A673 (cell line): ENCODE results near the gene INPP4A. TPM values are rescaled to one million over a fixed set of nuclear protein-coding genes. Genes with fewer than 3 reads are reported as not detected.

Experiments
- BruUV-seq: library from RNA; stranded (reverse); fragments of 400-500 nt; replicated peaks from 2 replicates; lab custom pipeline; 2021; lab: Mats Ljungman, UMichigan
- CTCF ChIA-PET: fragments of 300-600 bp; sonication (Branson Sonifier 250); formaldehyde crosslinking; loops from one replicate; lab custom pipeline; 2022; ENCODE audit warnings: antibody characterized with exemption; lab: Charles Lee
- POLR2A ChIA-PET: fragments of 300-600 bp; sonication (Branson Sonifier 250); formaldehyde crosslinking; loops from one replicate; lab custom pipeline; 2022; ENCODE audit warnings: antibody characterized with exemption; ENCODE audit not compliant: low non-redundant PET; lab: Charles Lee
- DNase-seq: peaks from one replicate; pipeline ENCODE4 v3.0.0-alpha.2; 2015; ENCODE audit warnings: low spot score
- H3K27ac ChIP-seq: fragments of 200-600 bp; sonication (generic); 2 replicates; pipeline ENCODE4 v1.5.1; 2016; ENCODE audit warnings: mixed run types, low read depth, mild to moderate bottlenecking, mixed read lengths, antibody characterized with exemption, low read length; ENCODE audit not compliant: poor library complexity, severe bottlenecking
- H3K27me3 ChIP-seq: fragments of 200-600 bp; sonication (generic); replicated peaks from 2 replicates; pipeline ENCODE4 v1.6.1; 2017; ENCODE audit warnings: mixed run types, low read depth, mild to moderate bottlenecking, mixed read lengths, antibody characterized with exemption, low read length; ENCODE audit not compliant: insufficient read depth, poor library complexity
- H3K36me3 ChIP-seq: fragments of 200-600 bp; sonication (generic); 2 replicates; pipeline ENCODE4 v1.6.1; 2016; ENCODE audit warnings: mixed run types, mild to moderate bottlenecking, mixed read lengths, antibody characterized with exemption, low read length; ENCODE audit not compliant: insufficient read depth, poor library complexity, severe bottlenecking
- H3K4me1 ChIP-seq: fragments of 200-600 bp; sonication (generic); 2 replicates; pipeline ENCODE4 v1.6.1; 2017; ENCODE audit warnings: mixed run types, mild to moderate bottlenecking, mixed read lengths, antibody characterized with exemption, low read length; ENCODE audit not compliant: insufficient read depth, poor library complexity, severe bottlenecking
- H3K4me3 ChIP-seq: fragments of 200-600 bp; sonication (generic); 2 replicates; pipeline ENCODE4 v1.5.1; 2016; ENCODE audit warnings: low read depth, mixed run types, mild to moderate bottlenecking, mixed read lengths, low read length; ENCODE audit not compliant: poor library complexity, severe bottlenecking
- H3K9me3 ChIP-seq: fragments of 200-600 bp; sonication (generic); 2 replicates; pipeline ENCODE4 v1.6.1; 2016; ENCODE audit warnings: mixed run types, low read depth, mild to moderate bottlenecking, mixed read lengths, antibody characterized with exemption, low read length; ENCODE audit not compliant: poor library complexity, severe bottlenecking
- CTCF ChIP-seq: fragments of 300-800, 200-600 bp; sonication (generic); conservative IDR thresholded peaks from 2 replicates; pipeline ENCODE4 v1.5.1; 2017; ENCODE audit warnings: low read depth, mild to moderate bottlenecking, antibody characterized with exemption, low read length, moderate library complexity, mixed read lengths
- EZH2 ChIP-seq: fragments of 200-600 bp; sonication (generic); IDR thresholded peaks from 2 replicates; pipeline ENCODE4 v1.6.1; 2017; ENCODE audit warnings: borderline replicate concordance, low read depth, mild to moderate bottlenecking, mixed read lengths, antibody characterized with exemption, low read length; ENCODE audit not compliant: poor library complexity, severe bottlenecking
- intact Hi-C: fragments of 100-400 bp; cut with micrococcal nuclease; formaldehyde crosslinking; loops from one replicate; pipeline ENCODE4 v1.10.0; 2022; ENCODE audit not compliant: unreplicated experiment
- total RNA-seq: library from RNA; stranded (reverse); gene quantifications from 2 replicates; pipeline ENCODE4 v1.2.3, GENCODE V29; 2021

The INPP4A gene
- total RNA-seq, 1 experiment from 2014 or later: 33.5 TPM

- no TSS peak for BruUV-seq
- Histone ChIP-seq H3K9me3 (no peaks in the 10 kb centered on the region), H3K4me1 (no peaks in the 10 kb centered on the region), H3K36me3 (peaks cover 12% of the 10 kb centered on the region), H3K4me3 (no peak overlapping the region), H3K27ac (no peak overlapping the region), H3K27me3 (no peaks in the 10 kb centered on the region)
- intact Hi-C loops: no loop called here
- DNase-seq: no peak
- CTCF ChIA-PET: no interaction called here
- POLR2A ChIA-PET: no interaction called here
- TF ChIP-seq EZH2: no peak
- TF ChIP-seq CTCF: no peak
Measured at GRCh38 chr2:98556344-98557033, 111.8 kb downstream of the INPP4A start.

GRCh38 chr2:98558852-98559530, 114.3 kb downstream of the INPP4A start:
- no peaks in the 10 kb centered on the region for H3K27me3 ChIP-seq
- no peak for TF ChIP-seq CTCF
- no peak for TF ChIP-seq EZH2
- no peaks in the 10 kb centered on the region for H3K36me3 ChIP-seq
- no TSS peak for BruUV-seq
- DNase-seq: no peak
- intact Hi-C loops: no loop called here
- H3K4me3 ChIP-seq: no peak overlapping the region
- H3K4me1 ChIP-seq: no peaks in the 10 kb centered on the region
- ChIA-PET CTCF (no interaction called here), POLR2A (no interaction called here)
- no peaks in the 10 kb centered on the region for H3K9me3 ChIP-seq
- no peak overlapping the region for H3K27ac ChIP-seq

GRCh38 chr2:98559581-98559980, 114.9 kb downstream of the INPP4A start:
- CTCF ChIA-PET: no interaction called here
- BruUV-seq: no TSS peak
- H3K9me3 ChIP-seq: no peaks in the 10 kb centered on the region
- H3K27me3 ChIP-seq: no peaks in the 10 kb centered on the region
- no peaks in the 10 kb centered on the region for H3K4me1 ChIP-seq
- TF ChIP-seq EZH2 (no peak), CTCF (no peak)
- no peak overlapping the region for H3K4me3 ChIP-seq
- DNase-seq: no peak
- intact Hi-C loops: no loop called here
- POLR2A ChIA-PET: no interaction called here
- H3K36me3 ChIP-seq: no peaks in the 10 kb centered on the region
- no peak overlapping the region for H3K27ac ChIP-seq
